ENCODE data around the gene RIMS1.

RIMS1 gene

DNA sequence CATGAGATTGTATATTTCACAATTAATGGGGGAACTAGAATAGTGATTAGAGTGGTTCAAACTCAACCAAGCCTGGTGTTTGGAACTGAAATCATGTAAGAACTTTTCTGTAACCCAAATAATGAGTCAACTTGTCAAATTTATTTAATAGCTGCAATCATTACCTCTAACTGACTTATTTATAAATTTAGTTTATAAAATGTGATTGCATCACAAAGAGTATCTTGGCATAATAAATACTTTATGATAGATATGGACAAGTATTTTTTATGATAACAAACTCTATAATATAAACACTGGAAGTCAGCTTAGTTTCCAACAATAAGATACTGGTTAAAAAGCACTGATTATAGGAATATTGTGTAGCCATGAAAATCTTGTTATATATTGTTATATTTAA is 319.1 kb downstream of the RIMS1 start:
- DNase-seq (ENCODE audit: low read depth in 1 of 2, low spot score in 1 of 2) = no peak
- Histone ChIP-seq H3K4me3 (replicated peaks; ENCODE audit: insufficient read depth, low read length) (no peak overlapping the region), H3K27me3 (ENCODE audit: insufficient read depth, poor library complexity, severe bottlenecking) (peaks cover 10% of the 10 kb centered on the region), H3K27ac (replicated peaks) (no peak overlapping the region)
- TF ChIP-seq, protein P1, sequence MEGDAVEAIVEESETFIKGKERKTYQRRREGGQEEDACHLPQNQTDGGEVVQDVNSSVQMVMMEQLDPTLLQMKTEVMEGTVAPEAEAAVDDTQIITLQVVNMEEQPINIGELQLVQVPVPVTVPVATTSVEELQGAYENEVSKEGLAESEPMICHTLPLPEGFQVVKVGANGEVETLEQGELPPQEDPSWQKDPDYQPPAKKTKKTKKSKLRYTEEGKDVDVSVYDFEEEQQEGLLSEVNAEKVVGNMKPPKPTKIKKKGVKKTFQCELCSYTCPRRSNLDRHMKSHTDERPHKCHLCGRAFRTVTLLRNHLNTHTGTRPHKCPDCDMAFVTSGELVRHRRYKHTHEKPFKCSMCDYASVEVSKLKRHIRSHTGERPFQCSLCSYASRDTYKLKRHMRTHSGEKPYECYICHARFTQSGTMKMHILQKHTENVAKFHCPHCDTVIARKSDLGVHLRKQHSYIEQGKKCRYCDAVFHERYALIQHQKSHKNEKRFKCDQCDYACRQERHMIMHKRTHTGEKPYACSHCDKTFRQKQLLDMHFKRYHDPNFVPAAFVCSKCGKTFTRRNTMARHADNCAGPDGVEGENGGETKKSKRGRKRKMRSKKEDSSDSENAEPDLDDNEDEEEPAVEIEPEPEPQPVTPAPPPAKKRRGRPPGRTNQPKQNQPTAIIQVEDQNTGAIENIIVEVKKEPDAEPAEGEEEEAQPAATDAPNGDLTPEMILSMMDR (IDR thresholded peaks at IDR 0.05; ENCODE audit: insufficient read depth, low read length) = no peak
- TF ChIP-seq POLR2AphosphoS5 (IDR thresholded peaks at IDR 0.05; ENCODE audit: low read depth) (no peak), GABPA (IDR thresholded peaks at IDR 0.05; ENCODE audit: low read depth) (no peak), SPI1 (IDR thresholded peaks at IDR 0.05; ENCODE audit: borderline replicate concordance, low read depth) (no peak)
- TF ChIP-seq, protein P2, sequence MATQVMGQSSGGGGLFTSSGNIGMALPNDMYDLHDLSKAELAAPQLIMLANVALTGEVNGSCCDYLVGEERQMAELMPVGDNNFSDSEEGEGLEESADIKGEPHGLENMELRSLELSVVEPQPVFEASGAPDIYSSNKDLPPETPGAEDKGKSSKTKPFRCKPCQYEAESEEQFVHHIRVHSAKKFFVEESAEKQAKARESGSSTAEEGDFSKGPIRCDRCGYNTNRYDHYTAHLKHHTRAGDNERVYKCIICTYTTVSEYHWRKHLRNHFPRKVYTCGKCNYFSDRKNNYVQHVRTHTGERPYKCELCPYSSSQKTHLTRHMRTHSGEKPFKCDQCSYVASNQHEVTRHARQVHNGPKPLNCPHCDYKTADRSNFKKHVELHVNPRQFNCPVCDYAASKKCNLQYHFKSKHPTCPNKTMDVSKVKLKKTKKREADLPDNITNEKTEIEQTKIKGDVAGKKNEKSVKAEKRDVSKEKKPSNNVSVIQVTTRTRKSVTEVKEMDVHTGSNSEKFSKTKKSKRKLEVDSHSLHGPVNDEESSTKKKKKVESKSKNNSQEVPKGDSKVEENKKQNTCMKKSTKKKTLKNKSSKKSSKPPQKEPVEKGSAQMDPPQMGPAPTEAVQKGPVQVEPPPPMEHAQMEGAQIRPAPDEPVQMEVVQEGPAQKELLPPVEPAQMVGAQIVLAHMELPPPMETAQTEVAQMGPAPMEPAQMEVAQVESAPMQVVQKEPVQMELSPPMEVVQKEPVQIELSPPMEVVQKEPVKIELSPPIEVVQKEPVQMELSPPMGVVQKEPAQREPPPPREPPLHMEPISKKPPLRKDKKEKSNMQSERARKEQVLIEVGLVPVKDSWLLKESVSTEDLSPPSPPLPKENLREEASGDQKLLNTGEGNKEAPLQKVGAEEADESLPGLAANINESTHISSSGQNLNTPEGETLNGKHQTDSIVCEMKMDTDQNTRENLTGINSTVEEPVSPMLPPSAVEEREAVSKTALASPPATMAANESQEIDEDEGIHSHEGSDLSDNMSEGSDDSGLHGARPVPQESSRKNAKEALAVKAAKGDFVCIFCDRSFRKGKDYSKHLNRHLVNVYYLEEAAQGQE (IDR thresholded peaks at IDR 0.05; ENCODE audit: insufficient replicate concordance, low read depth) = no peak

DNA sequence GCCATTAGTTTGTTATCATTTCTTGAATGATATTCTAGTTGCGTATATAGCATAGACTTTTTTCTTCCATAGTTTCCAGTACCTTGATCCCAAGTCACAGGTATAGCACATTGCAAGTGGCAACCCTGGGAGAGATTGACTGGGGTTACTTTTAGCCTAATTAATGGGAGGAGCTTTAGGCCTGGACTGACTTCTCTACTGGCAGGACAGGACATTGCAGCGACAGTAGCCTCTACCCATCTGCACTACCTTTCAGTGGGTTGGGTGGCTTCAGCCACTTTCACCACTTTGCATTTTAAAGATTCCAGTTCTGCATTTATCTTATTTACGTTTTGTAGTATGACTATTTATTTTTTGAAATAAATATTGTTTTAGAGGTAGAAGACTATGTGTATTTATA is 320.3 kb downstream of the RIMS1 start:
- Histone ChIP-seq H3K27me3 (ENCODE audit: insufficient read depth, poor library complexity, severe bottlenecking) (peaks cover 10% of the 10 kb centered on the region), H3K27ac (replicated peaks) (no peak overlapping the region), H3K4me3 (replicated peaks; ENCODE audit: insufficient read depth, low read length) (no peak overlapping the region)
- DNase-seq (ENCODE audit: low read depth in 1 of 2, low spot score in 1 of 2) = no peak
- TF ChIP-seq, protein P1 (IDR thresholded peaks at IDR 0.05; ENCODE audit: insufficient read depth, low read length) = no peak
- TF ChIP-seq, protein P2 (IDR thresholded peaks at IDR 0.05; ENCODE audit: insufficient replicate concordance, low read depth) = no peak
- TF ChIP-seq POLR2AphosphoS5 (IDR thresholded peaks at IDR 0.05; ENCODE audit: low read depth) (no peak), SPI1 (IDR thresholded peaks at IDR 0.05; ENCODE audit: borderline replicate concordance, low read depth) (no peak), GABPA (IDR thresholded peaks at IDR 0.05; ENCODE audit: low read depth) (no peak)

DNA sequence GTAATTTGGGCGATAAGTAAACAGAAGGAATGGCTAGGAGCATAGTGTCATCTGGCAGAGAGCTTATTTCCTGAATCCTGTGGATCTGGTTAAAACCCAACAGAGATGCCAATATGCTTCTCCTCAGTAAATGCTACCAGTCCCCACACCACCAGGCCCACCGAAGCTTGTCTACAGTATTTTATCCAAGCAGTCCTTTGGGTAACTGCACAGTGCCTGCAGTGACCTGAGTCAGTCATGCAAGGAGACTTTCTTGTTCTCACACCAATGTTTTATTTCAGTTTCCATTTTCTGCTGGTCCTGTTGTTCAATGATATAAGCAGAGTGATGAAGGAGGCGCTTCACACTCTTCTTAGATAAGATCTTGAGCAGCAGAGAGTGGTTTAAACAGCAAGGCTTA is 326.3 kb downstream of the RIMS1 start:
- no peak for DNase-seq (ENCODE audit: low read depth in 1 of 2, low spot score in 1 of 2)
- TF ChIP-seq, protein P2 (IDR thresholded peaks at IDR 0.05; ENCODE audit: insufficient replicate concordance, low read depth) = no peak
- TF ChIP-seq SPI1 (IDR thresholded peaks at IDR 0.05; ENCODE audit: borderline replicate concordance, low read depth) = no peak
- no peak for TF ChIP-seq GABPA (IDR thresholded peaks at IDR 0.05; ENCODE audit: low read depth)
- TF ChIP-seq POLR2AphosphoS5 (IDR thresholded peaks at IDR 0.05; ENCODE audit: low read depth) = no peak
- TF ChIP-seq, protein P1 (IDR thresholded peaks at IDR 0.05; ENCODE audit: insufficient read depth, low read length) = no peak
- no peak overlapping the region for H3K27ac ChIP-seq (replicated peaks)

More for the DNA sequence above, 326.3 kb downstream of the RIMS1 start:
- Histone ChIP-seq H3K4me3 (replicated peaks; ENCODE audit: insufficient read depth, low read length) (no peak overlapping the region), H3K27me3 (ENCODE audit: insufficient read depth, poor library complexity, severe bottlenecking) (no peaks in the 10 kb centered on the region)
